Fibroblast of lung (primary cell): ENCODE measurements around the gene KCTD16.

Source experiments
- CTCF ChIP-seq, 2 donors: IDR thresholded peaks in 1 of 2; conservative IDR thresholded peaks in 1 of 2; 1 replicate in 1 of 2; 2 replicates in 1 of 2; pipeline ENCODE4 v1.5.1; 2011 to 2012; ENCODE audit warnings: low read length in 2 of 2, control low read depth in 1 of 2, inconsistent platforms in 1 of 2, low read depth in 1 of 2, mild to moderate bottlenecking in 1 of 2
- EZH2 ChIP-seq: IDR thresholded peaks from 2 replicates; pipeline ENCODE4 v1.5.1; 2012; ENCODE audit warnings: low read length, control low read depth, mild to moderate bottlenecking; ENCODE audit errors: missing control alignments

- TF ChIP-seq CTCF (conservative IDR thresholded peaks at IDR 0.05 in 1 of 2, IDR thresholded peaks at IDR 0.05 in 1 of 2; ENCODE audit: low read depth in 1 of 2, low read length in 2 of 2) (no peak), EZH2 (no peak)
These were observed 291.9 kb downstream of the KCTD16 start for GRCh38 chr5:144462577-144462976.
